ENCODE data around the gene VWA3B. TPM values are rescaled to one million over a fixed set of nuclear protein-coding genes. Genes with fewer than 3 reads are reported as not detected.

Gene VWA3B
- total RNA-seq, 4 donors from 2014 or later: 0.30 to 6.1 (median 2.5) TPM; not detected in 1

GRCh38 chr2:98165516-98166071 is 78.6 kb downstream of the VWA3B start:
- Histone ChIP-seq H3K4me1 (peaks cover 0 to 25% (median 7%) of the 10 kb centered on the region in 4 donors), H3K9me3 (no peaks in the 10 kb centered on the region), H3K27ac (no peak overlapping the region), H3K4me3 (no peak overlapping the region), H3K27me3 (no peaks in the 10 kb centered on the region), H3K36me3 (no peaks in the 10 kb centered on the region)
- DNase-seq (ENCODE audit: low spot score in 2 of 2): no peak
- TF ChIP-seq POLR2A (IDR thresholded peaks at IDR 0.05) (no peak), CTCF (IDR thresholded peaks at IDR 0.05) (no peak), EP300 (IDR thresholded peaks at IDR 0.05) (no peak)
- 86 to 87% methylated on average over 5 of the region's 5 CpGs for WGBS, 2 donors

DNA sequence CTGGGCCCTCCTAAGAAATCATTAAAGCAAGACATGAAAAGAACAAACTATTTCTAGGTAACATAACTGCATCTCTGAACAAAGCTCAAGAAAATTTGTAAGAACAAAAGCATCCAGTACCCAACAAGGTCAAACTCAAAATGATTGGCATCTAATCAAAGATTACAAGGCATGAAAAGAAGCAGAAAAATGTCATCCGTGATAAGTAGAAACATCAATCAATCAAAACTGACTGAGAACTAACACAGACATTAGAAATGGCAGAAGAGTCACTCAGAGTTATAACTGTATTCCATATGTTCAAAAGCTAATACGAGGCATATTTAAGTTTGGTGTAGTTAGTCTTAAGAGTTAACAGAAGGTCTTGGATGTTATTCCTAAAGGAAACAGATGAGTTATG is 80.9 kb downstream of the VWA3B start:
- Histone ChIP-seq H3K9me3 (no peaks in the 10 kb centered on the region), H3K27ac (no peak overlapping the region), H3K4me3 (no peak overlapping the region), H3K4me1 (peaks cover 0 to 4% (median 1%) of the 10 kb centered on the region in 4 donors), H3K36me3 (no peaks in the 10 kb centered on the region), H3K27me3 (no peaks in the 10 kb centered on the region)
- no peak for DNase-seq (ENCODE audit: low spot score in 2 of 2)
- TF ChIP-seq POLR2A (IDR thresholded peaks at IDR 0.05) (no peak), EP300 (IDR thresholded peaks at IDR 0.05) (no peak)
- 77 to 80% methylated on average over 2 of the region's 2 CpGs for WGBS, 2 donors

- H3K9me3 ChIP-seq: no peaks in the 10 kb centered on the region
- no peak overlapping the region for H3K4me3 ChIP-seq
- H3K27ac ChIP-seq: no peak overlapping the region
- H3K27me3 ChIP-seq: no peaks in the 10 kb centered on the region
- no peaks in the 10 kb centered on the region for H3K4me1 ChIP-seq
- DNase-seq (ENCODE audit: low spot score in 2 of 2): no peak
- 72 to 84% methylated on average over 3 of the region's 3 CpGs for WGBS, 2 donors
- H3K36me3 ChIP-seq: no peaks in the 10 kb centered on the region
- TF ChIP-seq POLR2A (IDR thresholded peaks at IDR 0.05) (no peak), CTCF (IDR thresholded peaks at IDR 0.05) (no peak), EP300 (IDR thresholded peaks at IDR 0.05) (no peak)
Measured at GRCh38 chr2:98170076-98170475, 83.1 kb downstream of the VWA3B start.

- DNase-seq (ENCODE audit: low spot score in 2 of 2): no peak
- H3K36me3 ChIP-seq: no peaks in the 10 kb centered on the region
- no peak overlapping the region for H3K4me3 ChIP-seq
- 89 to 91% methylated on average over 14 of the region's 14 CpGs for WGBS, 2 donors
- no peaks in the 10 kb centered on the region for H3K4me1 ChIP-seq
- H3K27me3 ChIP-seq: peaks cover 0 to 8% of the 10 kb centered on the region in 2 donors
- TF ChIP-seq EP300 (IDR thresholded peaks at IDR 0.05) (no peak), POLR2A (IDR thresholded peaks at IDR 0.05) (no peak), CTCF (IDR thresholded peaks at IDR 0.05) (no peak)
- H3K9me3 ChIP-seq: no peaks in the 10 kb centered on the region
- H3K27ac ChIP-seq: no peak overlapping the region
Measured at GRCh38 chr2:98172150-98172765, 85.3 kb downstream of the VWA3B start.

DNA sequence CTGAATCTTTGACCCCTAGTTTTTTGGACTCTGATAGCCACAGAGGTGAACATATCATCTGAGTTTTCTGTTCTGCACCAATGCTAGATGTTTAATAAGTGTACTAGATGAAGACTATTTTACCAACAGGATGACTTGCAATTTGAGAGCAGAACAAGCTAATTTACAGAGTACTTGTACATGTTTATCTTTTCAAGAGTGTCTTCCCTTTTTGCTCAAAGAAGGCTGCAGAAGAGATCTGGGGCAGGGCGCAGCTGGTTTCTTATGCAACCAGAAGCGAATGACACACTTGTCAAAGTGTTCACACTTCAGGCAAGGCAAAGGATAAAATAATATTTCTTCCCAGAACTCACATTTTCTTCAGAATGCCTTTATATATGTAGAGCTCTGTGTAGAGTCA is 86.0 kb downstream of the VWA3B start:
- no peak overlapping the region for H3K4me3 ChIP-seq
- no peak for DNase-seq (ENCODE audit: low spot score in 2 of 2)
- H3K36me3 ChIP-seq: no peaks in the 10 kb centered on the region
- 87 to 95% methylated on average over 2 of the region's 2 CpGs for WGBS, 2 donors
- H3K9me3 ChIP-seq: no peaks in the 10 kb centered on the region
- peaks cover 0 to 9% of the 10 kb centered on the region in 2 donors for H3K27me3 ChIP-seq
- H3K4me1 ChIP-seq: no peaks in the 10 kb centered on the region
- TF ChIP-seq CTCF (IDR thresholded peaks at IDR 0.05) (no peak), EP300 (IDR thresholded peaks at IDR 0.05) (no peak), POLR2A (IDR thresholded peaks at IDR 0.05) (no peak)
- H3K27ac ChIP-seq: no peak overlapping the region

Data from tibial nerve (tissue), 4 donors.